Measurements from ENCODE around the gene MARVELD1. TPM values are rescaled to one million over a fixed set of nuclear protein-coding genes. Genes with fewer than 3 reads are reported as not detected.
"Not testable (repeated sequence)": the region's sequence is repeated elsewhere in the genome, so short reads cannot be mapped to it uniquely, and the experiment has no call there.

MARVELD1 gene
- total RNA-seq, 2 donors from 2014 or later, result 87.5 to 96.8 TPM

DNA sequence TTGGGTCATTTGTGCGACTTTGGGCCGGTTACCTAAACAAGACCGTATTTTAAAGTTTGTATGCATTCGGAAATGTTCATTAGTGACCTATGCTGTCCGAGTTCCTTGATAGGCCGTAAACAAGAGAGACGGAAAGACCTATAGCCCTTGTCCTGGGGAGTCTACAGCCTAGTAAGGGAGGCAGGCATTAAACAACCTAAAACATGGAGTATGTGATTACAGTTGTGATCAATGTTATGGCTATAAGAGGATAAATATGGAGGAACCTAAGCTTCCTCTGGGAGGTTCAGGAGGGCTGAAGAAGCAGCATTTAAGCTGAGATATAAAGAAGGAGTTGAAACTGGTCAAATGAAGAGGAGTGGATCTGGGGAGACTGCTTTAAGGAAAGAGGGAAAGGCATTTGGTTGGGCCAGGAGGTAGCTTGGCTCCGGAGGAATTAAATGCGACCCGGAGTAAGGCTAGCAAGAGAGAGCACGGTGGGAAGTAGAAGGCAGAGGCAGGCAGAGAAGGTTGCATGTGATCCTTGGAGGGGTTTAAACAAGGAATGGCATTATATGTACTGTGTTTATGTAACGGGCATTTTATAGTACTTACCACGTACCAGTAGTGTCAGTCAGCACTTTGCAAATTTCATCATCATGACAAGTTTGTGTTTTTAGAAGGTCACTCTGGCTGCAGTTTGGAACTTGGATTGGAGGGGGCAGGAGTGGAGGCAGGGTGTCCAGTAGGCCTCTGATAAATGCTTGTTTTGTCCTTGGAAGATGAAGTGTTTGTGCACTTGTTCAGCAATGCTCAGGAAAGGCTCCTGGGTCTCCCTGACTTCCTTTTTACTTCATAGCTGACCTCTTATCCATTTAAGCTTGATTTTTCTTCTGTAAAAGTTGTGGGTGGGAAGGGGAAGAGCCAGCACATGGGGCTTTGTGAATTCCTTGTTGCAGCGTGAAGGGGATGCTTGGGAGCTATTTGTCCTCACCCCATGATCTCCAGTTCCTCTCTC lies 25.4 kb upstream of the MARVELD1 start:
- intact Hi-C loops (cut with DNase I), result loop anchor here in 1 of 2 donors (5.0 kb wide), 1 partner anchor 49 kb away; the partner anchor contains the start of gene ZFYVE27
- no peak for DNase-seq (ENCODE audit: low spot score)

DNA sequence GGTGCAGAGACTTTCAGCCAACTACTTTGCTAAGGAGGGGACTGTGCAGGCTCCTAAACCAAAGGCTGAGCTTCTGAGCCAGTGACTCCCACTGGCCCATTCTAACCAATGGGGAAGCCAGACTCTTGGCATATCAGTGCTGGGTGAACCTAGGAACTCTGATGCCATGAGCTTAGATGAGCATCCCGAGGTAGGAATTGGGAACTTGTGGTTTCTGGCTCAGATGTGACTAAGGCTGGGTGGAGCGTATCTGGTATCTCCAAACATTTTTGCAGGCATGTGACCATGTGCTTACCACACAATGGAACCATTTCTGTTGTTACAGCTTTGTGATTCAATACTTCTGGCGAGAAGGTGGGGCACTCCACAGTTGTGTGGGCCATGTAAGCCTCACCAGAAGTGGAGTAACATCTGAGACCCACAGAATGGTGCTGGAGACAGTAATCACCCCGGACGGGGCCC lies 23.9 kb upstream of the MARVELD1 start:
- intact Hi-C loops (cut with DNase I), result loop anchor here in 1 of 2 donors (5.0 kb wide), 1 partner anchor 48 kb away; the partner anchor contains the start of gene ZFYVE27
- DNase-seq (ENCODE audit: low spot score), result no peak

DNA sequence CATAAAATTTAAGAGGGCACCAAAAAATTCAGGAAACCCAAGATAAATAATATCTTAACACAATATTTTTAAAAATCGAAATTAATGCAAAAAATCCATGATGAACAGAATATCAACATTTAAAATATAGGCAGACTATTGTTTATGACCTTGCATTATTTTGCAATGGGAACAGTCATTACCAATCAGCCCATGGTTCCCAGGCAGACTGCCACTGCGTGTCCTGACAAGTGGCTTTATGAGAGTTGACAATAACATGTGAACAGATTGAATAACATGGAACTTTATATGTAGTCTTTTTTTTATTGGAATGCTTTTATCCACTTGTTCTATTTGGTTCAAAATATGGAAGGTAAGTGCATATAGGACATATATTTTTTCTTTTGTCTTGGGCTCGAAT lies 23.4 kb upstream of the MARVELD1 start:
- intact Hi-C loops (cut with DNase I), result no loop called here
- DNase-seq (ENCODE audit: low spot score), result no peak

DNA sequence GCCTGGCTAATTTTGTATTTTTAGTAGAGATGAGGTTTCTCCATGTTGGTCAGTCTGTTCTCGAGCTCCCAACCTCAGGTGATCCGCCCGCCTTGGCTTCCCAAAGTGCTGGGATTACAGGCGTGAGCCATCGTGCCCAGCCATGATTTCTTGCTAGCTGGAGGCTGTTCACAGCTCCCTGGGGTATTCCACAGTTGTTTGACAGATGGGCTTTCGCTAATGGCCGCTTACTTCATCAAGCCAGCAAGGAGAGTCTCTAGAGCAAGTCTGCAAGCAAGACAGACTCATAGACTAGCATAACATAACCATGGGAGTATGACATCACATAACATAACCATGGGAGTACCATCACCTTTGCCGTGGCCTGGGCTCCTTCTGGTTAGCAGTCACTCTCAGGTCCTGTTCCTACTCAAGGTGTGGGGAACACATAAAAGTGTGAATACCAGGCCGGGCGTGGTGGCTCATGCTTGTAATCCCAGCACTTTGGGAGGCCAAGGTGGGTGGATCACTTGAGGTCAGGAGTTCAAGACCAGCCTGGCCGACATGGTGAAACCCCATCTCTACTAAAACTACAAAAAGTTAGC lies 15.4 kb upstream of the MARVELD1 start:
- intact Hi-C loops (cut with DNase I), result not testable (repeated sequence)
- DNase-seq (ENCODE audit: low spot score), result peak; percentile 58

DNA sequence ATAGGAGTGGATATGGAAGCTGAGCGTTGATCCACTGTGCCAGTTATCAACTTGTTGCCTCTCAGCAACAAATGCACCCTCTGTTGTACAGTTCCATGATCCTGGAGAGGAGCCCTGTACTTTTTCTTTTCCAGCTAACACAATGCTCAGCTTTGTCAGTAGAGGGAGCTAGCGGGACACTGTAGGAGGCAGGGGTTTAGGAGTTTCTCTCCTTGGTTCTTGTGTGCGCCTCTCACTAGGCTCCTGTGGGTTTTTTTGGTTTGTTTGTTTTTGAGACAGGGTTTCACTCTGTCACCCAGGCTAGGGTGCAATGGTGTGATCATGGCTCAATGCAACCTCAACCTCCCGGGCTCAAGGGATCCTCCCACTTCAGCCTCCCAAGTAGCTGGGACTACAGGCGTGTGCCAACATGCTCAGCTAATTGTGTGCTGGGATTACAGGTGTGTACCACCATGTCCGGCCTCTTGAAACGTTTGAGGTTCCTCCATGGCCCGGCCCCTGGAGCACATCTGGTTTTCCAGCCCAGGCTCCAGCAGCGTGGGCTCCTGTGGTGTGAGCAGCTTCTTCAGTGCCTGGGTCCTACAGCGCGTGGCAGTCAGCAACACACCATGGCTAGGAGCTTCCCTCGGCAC lies 12.0 kb upstream of the MARVELD1 start:
- intact Hi-C loops (cut with DNase I), result loop anchor here in 1 of 2 donors (1.0 kb wide), 1 partner anchor 25 kb away; no protein-coding TSS in a partner anchor
- no peak for DNase-seq (ENCODE audit: low spot score)

DNA sequence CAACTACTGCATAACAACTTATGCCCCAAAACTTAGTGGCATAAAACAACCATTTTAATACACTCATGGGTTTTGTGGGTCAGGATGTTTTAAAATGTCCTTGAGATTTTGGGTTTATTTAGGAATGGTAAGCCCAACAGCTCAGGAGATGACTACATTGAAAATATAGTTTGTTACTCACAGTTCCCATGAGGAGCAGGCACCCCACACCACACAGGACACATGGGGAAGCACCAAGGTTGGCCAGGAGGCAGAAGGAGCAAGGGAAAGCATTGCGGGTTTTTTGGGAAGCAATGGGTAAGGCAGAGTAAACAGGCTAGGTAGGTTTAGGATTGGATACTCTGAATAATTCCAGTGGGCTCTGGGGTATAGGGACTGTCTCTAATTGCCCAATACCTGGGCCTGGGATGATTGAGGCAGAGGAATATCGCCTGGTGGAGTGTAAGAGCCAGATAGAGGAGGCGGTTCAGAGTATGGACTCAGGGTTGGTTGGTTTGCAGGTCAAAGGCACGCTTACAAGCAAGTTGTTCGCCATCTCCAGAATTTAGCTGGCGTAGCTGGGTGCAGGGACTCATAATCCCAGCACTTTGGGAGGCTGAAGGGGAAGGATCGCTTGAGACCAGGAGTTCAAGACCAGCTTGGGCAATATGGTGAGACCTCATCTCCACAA lies 10.0 kb upstream of the MARVELD1 start:
- intact Hi-C loops (cut with DNase I), result loop anchor here in 1 of 2 donors (1.0 to 2.0 kb wide), 2 partner anchors 27 kb away; no protein-coding TSS in a partner anchor
- DNase-seq (ENCODE audit: low spot score), result no peak

DNA sequence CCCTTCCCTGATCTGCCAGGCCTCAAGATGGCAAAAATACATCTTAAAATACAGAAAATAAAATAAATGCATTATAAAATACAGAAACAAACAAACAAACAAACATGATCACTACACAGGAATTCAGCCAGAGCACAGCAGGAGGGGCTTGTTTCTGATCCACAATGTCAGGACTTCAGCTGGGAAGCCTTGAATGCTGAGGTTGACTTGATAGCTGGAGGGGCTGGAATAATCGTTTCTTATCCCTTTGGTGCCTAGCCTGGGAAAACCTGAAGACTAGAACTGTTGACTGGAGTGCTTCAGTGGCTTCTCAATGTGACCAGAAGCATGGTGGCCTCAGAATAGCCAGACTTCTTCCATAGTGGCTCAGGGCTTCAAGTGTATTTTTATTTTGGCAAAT lies 9.2 kb upstream of the MARVELD1 start:
- intact Hi-C loops (cut with DNase I), result loop anchor here in 1 of 2 donors (2.0 kb wide), 1 partner anchor 26 kb away; no protein-coding TSS in a partner anchor
- DNase-seq (ENCODE audit: low spot score), result no peak

DNA sequence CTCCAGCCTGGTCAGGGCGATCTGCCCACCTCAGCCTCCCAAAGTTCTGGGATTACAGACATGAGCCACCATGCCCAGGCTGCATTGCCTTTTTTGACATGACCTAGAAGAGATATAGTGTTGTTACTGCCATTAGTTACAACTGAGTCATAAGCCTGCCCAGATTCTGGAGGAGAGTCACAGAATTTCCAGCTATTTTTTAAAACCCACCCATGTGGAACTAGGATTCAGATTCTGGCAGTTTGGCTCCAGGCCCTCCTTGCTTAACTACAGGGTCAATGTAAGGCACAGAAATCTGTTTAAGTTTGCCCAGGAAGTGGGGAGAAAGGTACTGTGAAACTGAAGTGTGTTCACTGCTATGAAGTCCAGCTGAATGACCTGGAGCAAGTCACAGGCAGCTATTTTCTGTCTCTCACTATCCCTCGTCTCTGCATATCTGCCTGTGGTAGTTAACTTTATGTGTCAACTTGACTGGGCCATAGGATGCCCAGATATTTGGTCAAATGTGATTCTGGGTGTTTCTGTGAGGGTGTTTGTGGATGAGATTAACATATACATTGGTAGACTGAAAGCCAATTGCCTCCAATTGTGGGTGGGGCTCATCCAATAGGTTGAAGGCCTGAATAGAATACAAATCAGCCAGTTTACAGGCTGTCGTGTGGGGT lies 8.4 kb upstream of the MARVELD1 start:
- intact Hi-C loops (cut with DNase I), result loop anchor here in 1 of 2 donors (2.0 kb wide), 1 partner anchor 26 kb away; no protein-coding TSS in a partner anchor
- DNase-seq (ENCODE audit: low spot score), result no peak

DNA sequence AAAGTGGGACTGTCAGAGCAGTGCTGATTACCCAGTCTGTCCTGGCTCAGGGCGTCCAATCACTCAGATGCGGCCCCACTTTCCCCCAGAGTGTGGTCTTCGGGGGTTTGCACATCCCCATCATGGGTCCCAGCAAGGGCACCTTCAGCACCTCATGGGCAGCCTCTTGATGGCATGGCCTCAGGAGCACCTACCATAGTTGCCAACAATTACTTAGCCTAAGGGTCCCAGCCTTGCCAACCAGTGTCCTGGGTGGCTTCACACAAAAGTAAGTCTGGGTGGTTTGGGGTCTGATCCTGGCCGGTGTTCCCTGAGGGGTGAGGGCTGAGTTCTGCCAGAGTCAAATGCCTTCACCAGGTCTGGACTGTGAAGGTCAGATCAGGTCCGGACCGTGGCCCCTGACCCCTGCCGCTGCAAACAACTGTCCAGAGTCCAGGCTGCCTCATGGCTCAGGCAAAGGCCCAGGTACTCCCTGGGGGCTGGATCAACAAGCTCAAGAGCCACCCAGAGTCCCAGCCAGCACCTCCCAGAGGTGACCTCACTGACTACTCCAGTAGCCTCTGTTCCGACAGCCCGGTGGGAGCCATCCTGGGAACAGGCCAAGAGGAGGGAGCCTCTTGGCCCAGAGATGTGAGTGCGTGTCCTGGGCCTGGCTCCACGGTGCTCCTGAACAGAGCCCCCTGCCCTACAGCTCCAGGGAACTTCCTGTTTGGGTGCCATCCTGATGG lies 6.2 kb upstream of the MARVELD1 start:
- no peak for DNase-seq (ENCODE audit: low spot score)
- intact Hi-C loops (cut with DNase I), result no loop called here

DNA sequence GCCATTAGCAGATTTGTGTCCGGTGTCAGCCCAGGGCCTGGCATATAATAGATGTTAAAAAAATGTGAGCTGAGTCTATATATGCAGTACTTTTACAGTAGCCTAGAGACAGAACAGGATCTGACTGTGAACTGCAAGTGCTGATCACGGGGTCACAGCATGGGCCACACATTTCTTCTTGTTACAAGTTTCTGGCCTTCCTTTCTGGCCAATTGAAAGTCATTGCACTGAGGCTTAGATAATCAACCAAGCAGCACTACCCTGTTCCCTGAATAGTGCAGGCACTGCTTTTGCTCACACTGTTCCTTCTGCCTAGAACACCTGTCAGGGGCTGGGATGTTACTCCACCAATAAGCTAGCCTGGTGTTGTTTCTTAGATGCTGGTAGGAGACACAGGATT lies 5.4 kb upstream of the MARVELD1 start:
- DNase-seq (ENCODE audit: low spot score), result no peak
- intact Hi-C loops (cut with DNase I), result no loop called here

DNA sequence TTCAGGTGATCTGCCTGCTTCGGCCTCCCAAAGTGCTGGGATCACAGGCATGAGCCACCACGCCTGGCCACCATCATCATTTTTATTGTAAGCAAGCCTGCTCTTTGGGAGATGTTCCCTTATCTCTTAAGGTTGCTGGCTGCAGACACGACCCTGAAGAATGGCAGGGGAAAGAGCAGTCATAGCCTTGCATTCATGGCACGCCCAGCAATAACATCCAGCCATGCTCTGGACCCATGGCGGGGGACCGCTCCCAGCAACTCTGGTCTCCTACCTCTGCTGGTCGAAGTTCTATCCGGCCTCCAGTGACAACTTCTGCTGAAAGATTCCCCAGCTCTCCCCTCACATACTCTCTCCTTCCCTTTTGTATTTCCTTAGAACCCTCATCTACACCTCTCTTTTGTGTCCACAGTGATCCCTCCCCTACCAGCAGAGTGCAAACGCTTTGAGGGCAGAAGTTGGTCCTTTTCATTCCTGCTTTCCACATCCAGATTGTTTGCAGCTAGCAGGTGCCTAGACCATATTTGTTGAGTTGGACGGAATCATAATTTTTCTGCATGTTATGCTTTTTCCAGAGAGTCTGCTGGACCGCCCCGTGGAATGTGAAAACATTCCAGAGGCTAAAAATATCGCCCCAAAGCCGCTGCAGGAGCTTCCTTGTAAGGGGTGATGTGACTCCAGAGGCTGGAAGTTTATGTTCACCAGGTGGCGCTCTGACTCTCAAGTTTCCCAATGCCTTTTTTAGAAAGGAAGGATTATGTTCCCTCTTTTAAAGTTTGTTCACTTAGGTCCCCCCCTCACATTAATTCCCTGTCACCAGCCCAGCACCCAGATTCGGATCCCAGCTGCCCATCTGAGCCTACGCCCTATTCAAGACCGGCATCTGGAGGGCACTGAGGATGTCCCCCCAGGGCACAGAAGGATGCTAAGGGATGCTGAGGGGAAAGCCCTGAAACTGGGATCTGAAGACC lies 4.3 kb upstream of the MARVELD1 start:
- DNase-seq (ENCODE audit: low spot score), result peak; percentile 88
- intact Hi-C loops (cut with DNase I), result no loop called here

DNA sequence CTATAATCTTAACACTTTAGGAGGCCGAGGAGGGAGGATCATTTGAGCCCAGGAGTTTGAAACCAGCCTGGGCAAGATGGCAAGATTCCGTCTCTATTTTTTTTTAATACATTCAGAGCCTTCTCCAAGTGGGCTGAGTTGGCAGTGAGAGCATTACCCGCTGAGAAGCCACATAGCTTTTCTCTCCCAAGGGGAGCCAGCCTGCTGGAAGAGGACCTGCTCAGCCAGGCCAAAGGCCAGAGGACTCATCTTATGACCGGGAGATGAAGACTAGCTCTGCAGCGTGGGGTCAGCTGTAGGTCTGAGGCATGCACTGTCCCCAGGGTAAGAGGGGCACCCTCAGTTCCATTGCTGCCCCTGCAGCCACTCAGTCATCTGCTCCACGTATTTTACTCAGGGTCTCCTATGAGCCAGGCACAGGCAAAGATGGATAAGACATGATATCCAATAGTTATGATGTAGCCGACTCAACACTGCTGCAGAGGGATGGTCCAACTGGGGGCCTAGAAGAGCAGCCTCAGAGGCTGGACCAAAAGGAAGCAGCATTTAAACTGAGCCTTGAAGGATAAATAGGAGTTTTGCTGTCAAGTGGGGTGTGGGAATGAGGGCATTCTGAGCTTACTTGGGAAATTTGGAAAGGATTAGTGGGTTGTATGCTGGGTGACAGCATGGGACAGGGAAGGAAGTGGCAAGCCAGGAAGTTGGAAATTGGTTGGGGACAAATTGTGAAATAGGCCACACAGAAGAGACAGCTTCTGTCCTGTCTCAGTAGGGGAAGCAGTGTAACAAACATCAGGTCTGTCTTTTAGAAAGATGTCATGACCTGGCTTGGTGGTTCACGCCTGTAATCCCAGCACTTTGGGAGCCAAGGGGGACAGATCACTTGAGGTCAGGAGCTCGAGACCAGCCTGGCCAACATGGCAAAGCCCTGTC lies 1.6 kb upstream of the MARVELD1 start:
- intact Hi-C loops (cut with DNase I), result no loop called here
- no peak for DNase-seq (ENCODE audit: low spot score)

DNA sequence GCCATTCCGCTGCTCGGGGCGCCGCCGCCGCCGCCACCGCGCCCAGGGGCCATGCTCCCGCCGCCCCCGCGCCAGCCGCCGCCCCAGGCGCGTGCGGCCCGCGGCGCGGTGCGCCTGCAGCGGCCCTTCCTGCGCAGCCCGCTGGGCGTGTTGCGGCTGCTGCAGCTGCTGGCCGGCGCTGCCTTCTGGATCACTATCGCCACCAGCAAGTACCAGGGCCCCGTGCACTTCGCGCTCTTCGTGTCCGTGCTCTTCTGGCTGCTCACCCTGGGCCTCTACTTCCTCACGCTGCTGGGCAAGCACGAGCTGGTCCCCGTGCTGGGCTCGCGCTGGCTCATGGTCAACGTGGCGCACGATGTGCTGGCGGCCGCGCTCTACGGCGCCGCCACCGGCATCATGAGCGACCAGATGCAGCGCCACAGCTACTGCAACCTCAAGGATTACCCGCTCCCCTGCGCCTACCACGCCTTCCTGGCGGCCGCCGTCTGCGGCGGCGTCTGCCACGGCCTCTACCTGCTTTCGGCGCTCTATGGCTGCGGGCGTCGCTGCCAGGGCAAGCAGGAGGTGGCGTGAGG lies 383 bp downstream of the MARVELD1 start:
- intact Hi-C loops (cut with DNase I), result no loop called here
- DNase-seq (ENCODE audit: low spot score), result peak; percentile 94

DNA sequence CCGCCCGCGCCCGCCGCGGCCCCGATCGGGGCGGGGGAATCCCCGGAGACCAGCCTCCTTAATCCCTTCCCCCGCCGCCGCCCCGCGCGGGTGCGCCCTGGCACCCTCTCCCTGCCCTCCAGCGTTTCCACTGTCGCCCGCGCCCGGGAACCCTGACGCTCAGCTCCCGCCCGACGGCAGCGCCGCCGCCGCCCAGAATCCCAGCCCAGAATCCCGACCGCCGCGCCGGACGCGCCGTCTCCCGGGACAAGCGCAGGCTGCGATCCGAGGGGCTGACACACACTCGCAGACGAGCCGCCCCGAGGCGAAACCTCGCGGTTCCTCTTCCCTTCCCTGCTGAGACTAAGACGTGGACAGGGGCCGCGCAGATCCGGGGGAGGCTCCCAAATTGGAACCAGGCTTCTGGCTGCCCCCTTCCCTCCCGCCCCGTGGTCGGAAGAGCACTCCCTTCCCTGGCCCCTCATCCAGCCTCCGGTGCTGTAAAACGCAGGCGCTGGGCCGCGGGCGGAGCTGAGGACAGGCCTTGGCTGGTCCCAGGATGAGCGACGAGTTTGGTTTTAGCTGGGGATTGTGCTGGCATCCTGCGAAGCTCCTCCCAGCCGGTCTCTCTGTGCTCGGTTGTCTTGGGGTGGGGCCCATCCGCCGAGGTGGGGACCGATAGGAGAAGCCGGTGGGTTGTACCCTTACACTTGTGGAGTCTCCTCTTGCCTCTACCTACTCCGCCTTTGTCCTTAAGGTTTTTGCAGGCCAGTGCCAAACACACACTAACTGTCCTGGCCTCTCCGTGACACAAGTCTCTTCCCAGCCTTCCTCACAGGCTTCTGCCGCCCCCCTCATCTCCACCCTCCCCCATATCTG lies 1.1 kb downstream of the MARVELD1 start:
- intact Hi-C loops (cut with DNase I), result no loop called here
- DNase-seq (ENCODE audit: low spot score), result peak; percentile 94

Measured in posterior vena cava (tissue), 2 donors.